Muscle layer of colon (tissue), 2 donors: ENCODE results near the gene TBC1D16.

Experiments used
- H3K27ac ChIP-seq: one replicate; pipeline ENCODE4 v1.7.0; 2013; ENCODE audit warnings: low read depth, mild to moderate bottlenecking, low read length, moderate library complexity
- H3K27me3 ChIP-seq, 2 donors: one replicate each; pipeline ENCODE4 v1.7.0; 2013; ENCODE audit warnings: low read length in 2 of 2, mild to moderate bottlenecking in 2 of 2; ENCODE audit not compliant: insufficient read depth in 2 of 2, control insufficient read depth in 1 of 2
- H3K36me3 ChIP-seq: one replicate; pipeline ENCODE4 v1.7.0; 2013; ENCODE audit warnings: mild to moderate bottlenecking, low read length; ENCODE audit not compliant: insufficient read depth
- H3K4me1 ChIP-seq: one replicate; pipeline ENCODE4 v1.7.0; 2013; ENCODE audit warnings: mild to moderate bottlenecking, low read length; ENCODE audit not compliant: insufficient read depth
- H3K4me3 ChIP-seq, 2 donors: one replicate each; pipeline ENCODE4 v1.7.0; 2013; ENCODE audit warnings: low read length in 2 of 2, low read depth in 1 of 2, mild to moderate bottlenecking in 1 of 2, moderate library complexity in 1 of 2
- H3K9ac ChIP-seq: one replicate; pipeline ENCODE4 v1.7.0; 2013; ENCODE audit warnings: low read length
- H3K9me3 ChIP-seq: one replicate; pipeline ENCODE4 v1.7.0; 2013; ENCODE audit warnings: mild to moderate bottlenecking, low read length
- donor health status: abdominal sarcoma.
- donor health status: Adenocarcinoma of cecum.

TBC1D16 gene

GRCh38 chr17:79913896-79914812, 121.5 kb downstream of the TBC1D16 start:
- peaks cover 0 to 22% of the 10 kb centered on the region in 2 donors for H3K27me3 ChIP-seq
- H3K27ac ChIP-seq, result no peak overlapping the region
- no peaks in the 10 kb centered on the region for H3K36me3 ChIP-seq
- peaks cover 7% of the 10 kb centered on the region for H3K4me1 ChIP-seq
- no peak overlapping the region for H3K9ac ChIP-seq
- H3K4me3 ChIP-seq, result no peak overlapping the region
- H3K9me3 ChIP-seq, result no peaks in the 10 kb centered on the region

DNA sequence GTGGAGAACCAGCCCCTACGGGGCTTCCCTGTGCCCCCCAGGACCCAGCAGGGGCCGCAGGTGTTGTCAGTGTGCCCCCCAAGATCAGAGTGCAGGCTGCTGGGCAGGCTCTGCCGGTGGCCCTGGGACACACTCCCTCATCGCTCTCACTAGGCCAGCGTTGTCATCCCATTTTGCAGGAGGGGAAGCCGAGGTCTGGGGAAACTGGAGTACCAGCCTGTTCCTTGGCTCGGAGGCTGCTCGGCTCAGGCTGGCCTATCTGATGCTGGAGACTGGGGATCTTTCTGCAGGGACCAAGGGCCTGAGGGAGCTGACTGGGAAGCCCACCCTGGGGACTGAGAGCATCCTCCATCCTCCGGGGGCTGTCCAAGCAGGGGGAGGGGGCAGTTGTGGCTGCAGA, 122.2 kb downstream of the TBC1D16 start:
- H3K27me3 ChIP-seq, result peaks cover 0 to 21% of the 10 kb centered on the region in 2 donors
- no peaks in the 10 kb centered on the region for H3K36me3 ChIP-seq
- H3K27ac ChIP-seq, result no peak overlapping the region
- peaks cover under 1% of the 10 kb centered on the region for H3K4me1 ChIP-seq
- H3K9ac ChIP-seq, result no peak overlapping the region
- no peak overlapping the region for H3K4me3 ChIP-seq
- H3K9me3 ChIP-seq, result no peaks in the 10 kb centered on the region

GRCh38 chr17:79912552-79913330, 122.9 kb downstream of the TBC1D16 start:
- no peak overlapping the region for H3K9ac ChIP-seq
- H3K27me3 ChIP-seq, result peaks cover 0 to 16% of the 10 kb centered on the region in 2 donors

DNA sequence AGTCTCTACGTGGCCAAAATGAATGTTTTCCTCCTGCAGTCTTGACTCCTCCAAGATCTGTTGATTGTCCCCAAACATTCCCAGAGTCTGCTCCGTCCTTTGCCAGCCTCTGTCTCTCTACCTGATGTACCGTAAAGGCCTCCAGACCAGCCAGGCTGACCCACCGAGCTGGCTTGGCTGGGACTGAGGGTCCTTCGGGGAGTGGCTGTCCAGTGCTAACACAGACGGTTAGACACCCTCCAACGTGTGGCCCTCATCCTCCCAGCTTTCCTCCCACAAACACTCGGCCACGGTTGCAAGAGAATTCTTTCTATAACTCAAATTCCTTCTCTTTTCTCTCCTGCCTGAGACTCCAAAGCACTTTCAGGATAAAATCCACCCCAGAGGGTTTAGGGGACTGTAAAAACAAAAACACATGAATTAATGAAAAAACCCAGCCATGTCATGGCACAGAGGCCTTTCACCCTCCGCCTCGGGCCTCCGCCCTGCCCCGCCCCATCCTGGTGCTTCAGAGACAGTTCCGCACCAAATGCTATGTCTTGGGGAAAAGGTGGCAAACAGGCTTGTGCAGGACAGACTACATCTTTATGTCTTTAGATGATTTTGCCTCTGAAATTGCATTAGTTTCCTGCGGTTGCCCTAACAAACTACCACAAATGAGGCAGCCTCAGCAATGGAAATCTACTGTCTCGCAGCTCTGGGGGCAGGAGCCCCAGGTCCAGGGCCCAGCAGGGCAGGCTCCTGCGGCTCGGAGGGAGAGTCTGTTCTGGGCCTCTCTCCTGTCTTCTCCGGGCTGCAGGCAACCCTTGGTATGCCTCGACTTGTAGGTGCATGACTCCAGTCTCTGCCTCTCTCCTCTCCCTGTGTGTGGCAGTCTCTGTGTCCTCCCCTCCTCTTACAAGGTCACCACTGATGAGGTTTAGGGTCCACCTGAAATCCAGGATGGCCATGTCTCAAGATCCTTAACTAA, 124.0 kb downstream of the TBC1D16 start:
- no peaks in the 10 kb centered on the region for H3K9me3 ChIP-seq
- H3K4me1 ChIP-seq, result no peaks in the 10 kb centered on the region
- no peak overlapping the region for H3K4me3 ChIP-seq
- H3K27me3 ChIP-seq, result peaks cover 0 to 16% of the 10 kb centered on the region in 2 donors
- H3K36me3 ChIP-seq, result no peaks in the 10 kb centered on the region
- no peak overlapping the region for H3K27ac ChIP-seq
- no peak overlapping the region for H3K9ac ChIP-seq

More at GRCh38 chr17:79912552-79913330, 122.9 kb downstream of the TBC1D16 start:
- no peak overlapping the region for H3K27ac ChIP-seq
- H3K9me3 ChIP-seq, result no peaks in the 10 kb centered on the region
- no peaks in the 10 kb centered on the region for H3K36me3 ChIP-seq
- H3K4me1 ChIP-seq, result no peaks in the 10 kb centered on the region
- H3K4me3 ChIP-seq, result no peak overlapping the region

DNA sequence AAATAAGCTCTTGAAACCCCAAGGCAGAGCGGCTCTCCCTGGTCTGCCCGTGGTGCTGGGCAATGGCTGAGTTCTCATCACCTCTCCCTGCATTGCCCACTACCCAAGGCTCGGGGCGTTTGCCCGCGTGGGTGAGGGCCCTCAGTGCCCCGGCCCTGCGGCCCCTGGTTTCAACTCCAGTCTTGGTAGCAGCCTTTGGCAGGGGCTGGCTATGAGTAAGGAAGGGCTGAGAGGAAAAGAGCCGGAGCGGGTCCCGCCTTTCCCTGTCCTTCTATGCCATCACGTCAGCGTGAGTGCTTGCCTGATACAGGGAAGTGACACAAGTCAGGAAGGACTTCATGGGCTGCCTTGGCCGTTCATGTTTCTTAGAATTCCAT, 124.7 kb downstream of the TBC1D16 start:
- no peaks in the 10 kb centered on the region for H3K4me1 ChIP-seq
- no peak overlapping the region for H3K9ac ChIP-seq
- no peak overlapping the region for H3K4me3 ChIP-seq
- H3K9me3 ChIP-seq, result no peaks in the 10 kb centered on the region
- no peaks in the 10 kb centered on the region for H3K36me3 ChIP-seq
- peaks cover 0 to 12% of the 10 kb centered on the region in 2 donors for H3K27me3 ChIP-seq
- no peak overlapping the region for H3K27ac ChIP-seq

- Histone ChIP-seq H3K9ac (no peak overlapping the region), H3K36me3 (no peaks in the 10 kb centered on the region), H3K9me3 (no peaks in the 10 kb centered on the region), H3K27ac (no peak overlapping the region), H3K27me3 (no peaks in the 10 kb centered on the region), H3K4me3 (no peak overlapping the region), H3K4me1 (no peaks in the 10 kb centered on the region)
Observed at GRCh38 chr17:79909121-79909520, 126.6 kb downstream of the TBC1D16 start.

DNA sequence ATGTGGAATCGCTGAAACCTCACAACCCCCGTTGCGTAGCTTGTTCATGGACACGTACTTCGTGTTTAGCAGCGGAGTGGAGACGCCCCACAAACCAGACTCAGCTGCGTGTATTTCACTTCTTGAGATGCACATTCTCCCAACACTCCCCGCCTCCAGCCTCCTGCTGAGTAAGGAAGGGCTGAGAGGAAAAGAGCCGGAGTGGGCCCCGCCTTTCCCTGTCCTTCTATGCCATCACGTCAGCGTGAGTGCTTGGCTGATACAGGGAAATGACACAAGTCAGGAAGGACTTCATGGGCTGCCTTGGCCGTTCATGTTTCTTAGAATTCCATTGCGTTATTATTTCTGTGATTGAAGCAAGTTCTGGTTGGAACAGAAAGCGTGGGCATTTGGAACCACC, 127.8 kb downstream of the TBC1D16 start:
- Histone ChIP-seq H3K27ac (no peak overlapping the region), H3K4me1 (no peaks in the 10 kb centered on the region), H3K4me3 (no peak overlapping the region), H3K9me3 (no peaks in the 10 kb centered on the region), H3K27me3 (no peaks in the 10 kb centered on the region), H3K9ac (no peak overlapping the region), H3K36me3 (no peaks in the 10 kb centered on the region)

- no peaks in the 10 kb centered on the region for H3K9me3 ChIP-seq
- H3K4me3 ChIP-seq, result no peak overlapping the region
- no peaks in the 10 kb centered on the region for H3K36me3 ChIP-seq
- no peaks in the 10 kb centered on the region for H3K4me1 ChIP-seq
- H3K27ac ChIP-seq, result no peak overlapping the region
- no peaks in the 10 kb centered on the region for H3K27me3 ChIP-seq
- no peak overlapping the region for H3K9ac ChIP-seq
Observed at GRCh38 chr17:79907217-79907715, 128.4 kb downstream of the TBC1D16 start.

DNA sequence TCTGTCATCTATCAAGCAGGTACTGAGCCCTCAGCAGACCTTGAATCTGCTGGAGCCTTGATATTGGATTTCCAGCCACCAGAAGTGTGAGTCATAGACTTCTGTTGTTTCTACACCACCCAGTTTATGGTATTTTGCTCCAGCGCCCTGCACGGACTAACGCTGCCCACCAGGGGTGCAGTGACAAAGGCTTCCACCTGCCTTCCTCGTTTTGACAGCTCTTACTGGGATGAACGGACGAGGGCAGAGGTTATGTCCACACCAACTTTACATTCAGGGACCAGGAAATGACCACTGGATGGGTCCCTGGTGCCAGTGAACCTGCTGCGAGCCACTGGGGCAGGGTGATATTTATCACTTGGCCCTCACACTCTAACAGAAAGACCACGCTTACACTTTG, 129.8 kb downstream of the TBC1D16 start:
- Histone ChIP-seq H3K27ac (no peak overlapping the region), H3K4me3 (no peak overlapping the region), H3K9ac (no peak overlapping the region), H3K27me3 (no peaks in the 10 kb centered on the region), H3K4me1 (no peaks in the 10 kb centered on the region), H3K9me3 (no peaks in the 10 kb centered on the region), H3K36me3 (no peaks in the 10 kb centered on the region)

DNA sequence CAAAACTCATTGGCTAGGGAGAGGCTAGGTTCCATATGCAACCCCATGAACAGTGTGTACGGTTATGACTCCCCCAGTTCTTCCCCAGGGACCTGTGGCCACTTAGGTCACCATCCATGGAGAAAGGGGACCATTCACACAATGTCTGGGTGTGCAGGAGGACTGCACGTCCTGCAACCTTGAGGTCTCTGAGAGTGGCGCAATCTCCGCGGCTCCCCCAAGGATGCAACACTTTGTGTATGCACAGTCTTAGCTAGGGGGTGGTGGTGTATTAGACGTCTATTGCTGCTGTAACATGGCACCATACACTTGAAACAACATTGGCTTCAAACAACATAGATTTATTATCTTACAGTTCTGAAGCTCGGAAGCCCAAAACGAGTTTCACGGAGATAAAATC, 130.8 kb downstream of the TBC1D16 start:
- H3K27ac ChIP-seq, result no peak overlapping the region
- H3K9me3 ChIP-seq, result no peaks in the 10 kb centered on the region
- no peaks in the 10 kb centered on the region for H3K27me3 ChIP-seq

More for the DNA sequence above, 130.8 kb downstream of the TBC1D16 start:
- no peak overlapping the region for H3K9ac ChIP-seq
- H3K36me3 ChIP-seq, result no peaks in the 10 kb centered on the region
- H3K4me1 ChIP-seq, result no peaks in the 10 kb centered on the region
- no peak overlapping the region for H3K4me3 ChIP-seq
